ENCODE results near the gene LHX6. TPM values are rescaled to one million over a fixed set of nuclear protein-coding genes. Genes with fewer than 3 reads are reported as not detected.

Gene LHX6
- total RNA-seq, result 10 to 100 TPM in 1 of 6 donors, 1 to 10 TPM in 5; 1.0 to 11.3 (median 2.9) TPM

- no peak within 1 kb of the TSS for H3K27ac ChIP-seq
- no peak for TF ChIP-seq EP300 (IDR thresholded peaks at IDR 0.05)
- no peak for TF ChIP-seq CTCF (IDR thresholded peaks at IDR 0.05)
- TF ChIP-seq POLR2AphosphoS5 (IDR thresholded peaks at IDR 0.05), result no peak
- TF ChIP-seq POLR2A (IDR thresholded peaks at IDR 0.05), result no peak
- peaks cover 22 to 43% (median 27%) of the 10 kb centered on the region in 4 donors for H3K4me1 ChIP-seq
- H3K9me3 ChIP-seq, result no peaks in the 10 kb centered on the region
- H3K4me3 ChIP-seq, result peak within 1 kb of the TSS; percentile 37 to 52 (median 44)
- ATAC-seq (ENCODE audit: low FRiP score in 2 of 2) (peak in 1 of 2 donors; percentile 62), DNase-seq (peak in 1 of 2 donors; percentile 85)
- H3K27me3 ChIP-seq, result peaks cover 0 to 50% (median 29%) of the 10 kb centered on the region in 4 donors
- WGBS, 2 donors, result 14 to 21% methylated on average over 18 of the region's 70 CpGs
- no peaks in the 10 kb centered on the region for H3K36me3 ChIP-seq
These were observed at the start of gene LHX6 for GRCh38 chr9:122228568-122229484. LHX6 (minus strand) TSS chr9:122228957; CDS start chr9:122228740, 217 bp downstream.

GRCh38 chr9:122277285-122277897, 48.6 kb upstream of the LHX6 start:
- Histone ChIP-seq H3K4me3 (no peak overlapping the region), H3K4me1 (no peaks in the 10 kb centered on the region), H3K9me3 (peaks cover 0 to 10% (median 5%) of the 10 kb centered on the region in 4 donors), H3K27me3 (no peaks in the 10 kb centered on the region), H3K36me3 (peaks cover 0 to 33% (median 3%) of the 10 kb centered on the region in 4 donors), H3K27ac (no peak overlapping the region)
- TF ChIP-seq POLR2AphosphoS5 (IDR thresholded peaks at IDR 0.05), result no peak
- WGBS, 2 donors, result 98 to 99% methylated on average over 10 of the region's 10 CpGs
- ATAC-seq (ENCODE audit: low FRiP score in 2 of 2), result no peak
- DNase-seq, result no peak

GRCh38 chr9:122276096-122276495, 47.3 kb upstream of the LHX6 start:
- Histone ChIP-seq H3K27ac (no peak overlapping the region), H3K9me3 (peaks cover 0 to 10% (median 5%) of the 10 kb centered on the region in 4 donors), H3K27me3 (no peaks in the 10 kb centered on the region), H3K4me3 (no peak overlapping the region), H3K4me1 (no peaks in the 10 kb centered on the region), H3K36me3 (peaks cover 0 to 36% (median 5%) of the 10 kb centered on the region in 4 donors)
- ATAC-seq (ENCODE audit: low FRiP score in 2 of 2) (no peak), DNase-seq (no peak)
- 92 to 94% methylated on average over 7 of the region's 7 CpGs for WGBS, 2 donors
- TF ChIP-seq EP300 (IDR thresholded peaks at IDR 0.05) (no peak), CTCF (IDR thresholded peaks at IDR 0.05) (no peak), POLR2AphosphoS5 (IDR thresholded peaks at IDR 0.05) (no peak), POLR2A (IDR thresholded peaks at IDR 0.05) (no peak)

- DNase-seq (no peak), ATAC-seq (ENCODE audit: low FRiP score in 2 of 2) (no peak)
- 95 to 98% methylated on average over 2 of the region's 2 CpGs for WGBS, 2 donors
- Histone ChIP-seq H3K27me3 (no peaks in the 10 kb centered on the region), H3K36me3 (peaks cover 0 to 34% (median 5%) of the 10 kb centered on the region in 4 donors), H3K27ac (no peak overlapping the region), H3K4me1 (no peaks in the 10 kb centered on the region), H3K4me3 (no peak overlapping the region), H3K9me3 (peaks cover 0 to 10% (median 5%) of the 10 kb centered on the region in 4 donors)
- TF ChIP-seq POLR2A (IDR thresholded peaks at IDR 0.05) (no peak), POLR2AphosphoS5 (IDR thresholded peaks at IDR 0.05) (no peak), CTCF (IDR thresholded peaks at IDR 0.05) (no peak), EP300 (IDR thresholded peaks at IDR 0.05) (no peak)
These were observed 45.3 kb upstream of the LHX6 start for GRCh38 chr9:122274055-122274454.

Measured in upper lobe of left lung (tissue), 6 donors.